Measurements from ENCODE around the gene MPV17L2. TPM values are rescaled to one million over a fixed set of nuclear protein-coding genes. Genes with fewer than 3 reads are reported as not detected.

Gene MPV17L2
- total and polyA plus RNA-seq, 10 of the 15 experiments (the other 5 are each of a cell fraction or from before 2014, with no cell fraction given) = 5.1 to 57.2 (median 22.9) TPM

- 92% methylated on average over 10 of the region's 10 CpGs for WGBS (ENCODE audit: insufficient coverage, insufficient replicate concordance, low lambda C conversion rate, missing lambda C conversion rate)
- Histone ChIP-seq H3K36me3 (ENCODE audit: control insufficient read depth in 2 of 2, insufficient read depth in 2 of 2, low read length in 1 of 2) (peaks cover 6 to 7% of the 10 kb centered on the region in 2 experiments; a peak in 3 of 4 replicates), H2AFZ (ENCODE audit: control insufficient read depth, low read depth, low read length) (no peak overlapping the region), H3K4me2 (ENCODE audit: control insufficient read depth, insufficient read depth) (no peak overlapping the region), H3K9me3 (replicated peaks; ENCODE audit: control insufficient read depth, insufficient read depth, low read length) (no peaks in the 10 kb centered on the region), H4K20me1 (ENCODE audit: control insufficient read depth, insufficient read depth) (no peaks in the 10 kb centered on the region), H3K79me2 (ENCODE audit: control insufficient read depth, insufficient read depth, low read length) (no peaks in the 10 kb centered on the region), H3K27me3 (replicated peaks in 1 of 2; ENCODE audit: control insufficient read depth in 2 of 2, insufficient read depth in 2 of 2, low read length in 1 of 2) (no peaks in the 10 kb centered on the region), H3K4me3 (no peak overlapping the region), H3K4me1 (ENCODE audit: control insufficient read depth, insufficient read depth, low read length) (0 out of 2 replicates have a peak, but pooled peaks cover 5% of the 10 kb centered on the region), H3K27ac (ENCODE audit: control insufficient read depth, insufficient read depth) (no peak overlapping the region), H3K9ac (ENCODE audit: control insufficient read depth, insufficient read depth, low read length) (no peak overlapping the region)
- intact Hi-C loops (cut with micrococcal nuclease; ENCODE audit: unreplicated experiment) (no loop called here), in situ Hi-C loops (cut with MboI) (no loop called here)
- FAIRE-seq (no peak), ATAC-seq (no peak), DNase-seq (ENCODE audit: low read depth, low spot score) (no peak)
- ChIA-PET RAD21 (ENCODE audit: unreplicated experiment) (interaction anchor here (0.7 to 0.8 kb wide), 2 partner anchors 26 to 47 kb away, joined by 3 read pairs; no protein-coding TSS in a partner anchor), SMC1A (ENCODE audit: uncharacterized antibody, unreplicated experiment) (interaction anchor here (1.3 kb wide), 1 partner anchor 93 kb away, joined by 5 read pairs; no protein-coding TSS in a partner anchor), CTCF (interaction anchor here (1.0 to 3.2 kb wide), 5 partner anchors 9 to 100 kb away, joined by 3 to 22 read pairs (median 5); no protein-coding TSS in a partner anchor), POLR2A (interaction anchor here (0.7 to 1.2 kb wide), 2 partner anchors 31 to 159 kb away, joined by 3 to 4 read pairs; no protein-coding TSS in a partner anchor)
- BruUV-seq (replicated peaks) = TSS peak; percentile 76
- TF ChIP-seq SMARCA5 (IDR thresholded peaks at IDR 0.05) (no peak), ETV6 (conservative IDR thresholded peaks at IDR 0.05 in 1 of 2, IDR thresholded peaks at IDR 0.05 in 1 of 2; ENCODE audit: borderline replicate concordance in 1 of 2, low read depth in 1 of 2) (no peak), ZBED1 (IDR thresholded peaks at IDR 0.05; ENCODE audit: borderline replicate concordance) (no peak), CHD4 (IDR thresholded peaks at IDR 0.05) (no peak), HCFC1 (IDR thresholded peaks at IDR 0.05; ENCODE audit: low read length) (no peak), RUNX3 (IDR thresholded peaks at IDR 0.05; ENCODE audit: low read length) (no peak), BCL3 (IDR thresholded peaks at IDR 0.05; ENCODE audit: borderline replicate concordance, insufficient read depth, low read depth, low read length, poor library complexity, severe bottlenecking) (no peak), ZNF217 (IDR thresholded peaks at IDR 0.05) (no peak), USF2 (IDR thresholded peaks at IDR 0.05; ENCODE audit: borderline replicate concordance, low read depth, low read length) (no peak), POLR2AphosphoS2 (IDR thresholded peaks at IDR 0.05; ENCODE audit: low read depth, low read length) (no peak), BHLHE40 (IDR thresholded peaks at IDR 0.05; ENCODE audit: borderline replicate concordance in 1 of 2, low read depth in 2 of 2, low read length in 1 of 2) (no peak), BCLAF1 (IDR thresholded peaks at IDR 0.05) (no peak), NFYB (IDR thresholded peaks at IDR 0.05; ENCODE audit: insufficient read depth, low read depth, low read length) (no peak), SUZ12 (IDR thresholded peaks at IDR 0.05; ENCODE audit: unreplicated experiment) (no peak), NR2F1 (conservative IDR thresholded peaks at IDR 0.05) (no peak), ZBTB4 (CRISPR knock-in tag; IDR thresholded peaks at IDR 0.05) (no peak)
These were observed 33.2 kb upstream of the MPV17L2 start for GRCh38 chr19:18159810-18160209.

All from GM12878 (cell line).